HG03565 (cell line): Measurements from ENCODE around the gene DPP10.
"Not testable (repeated sequence)": the region's sequence is repeated elsewhere in the genome, so short reads cannot be mapped to it uniquely, and the experiment has no call there.

ENCODE experiments used
- ATAC-seq: cut with Tn5 transposase; IDR thresholded peaks from one replicate; pipeline ENCODE4 v1.9.1; 2021; ENCODE audit warnings: mild to moderate bottlenecking, moderate library complexity; ENCODE audit not compliant: unreplicated experiment

The DPP10 gene

DNA sequence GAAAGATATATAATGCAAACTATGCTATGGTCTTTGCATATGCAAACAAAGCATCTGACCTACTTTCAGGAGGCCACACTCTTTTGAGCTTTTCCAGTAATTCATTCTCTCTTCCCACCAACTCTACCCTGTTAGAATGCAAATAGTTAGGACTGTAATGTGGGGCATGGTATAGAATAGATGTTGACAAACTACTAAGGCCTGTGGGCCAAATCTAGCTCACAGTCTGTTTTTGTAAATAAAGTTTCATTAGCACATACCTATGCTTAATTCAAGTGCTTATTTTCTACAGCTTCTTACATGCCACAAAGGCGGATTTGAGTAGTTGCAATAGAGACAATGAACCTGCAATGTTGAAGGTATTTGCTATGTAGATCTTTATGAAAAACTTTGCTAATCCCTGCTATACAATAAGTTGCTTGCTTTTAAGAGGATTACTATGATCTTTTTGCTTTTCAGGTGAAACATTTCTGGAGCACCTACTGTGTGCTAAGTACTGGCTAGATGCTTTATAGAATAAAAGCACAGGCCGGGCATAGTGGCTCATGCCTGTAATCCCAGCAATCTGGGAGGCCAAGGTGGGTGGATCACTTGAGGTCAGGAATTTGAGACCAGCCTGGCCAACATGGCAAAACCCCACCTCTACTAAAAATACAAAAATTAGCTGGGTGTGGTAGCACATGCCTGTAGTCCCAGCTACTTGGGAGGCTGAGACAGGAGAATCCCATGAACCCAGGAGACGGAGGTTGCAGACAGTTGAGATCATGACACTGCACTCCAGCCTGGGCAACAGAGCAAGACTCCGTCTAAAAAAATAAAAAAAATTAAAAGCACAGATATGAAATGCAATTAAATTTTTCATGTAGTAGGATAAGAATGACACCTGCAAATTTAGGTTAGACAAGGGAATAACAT is 267.8 kb downstream of the DPP10 start:
- ATAC-seq = no peak

DNA sequence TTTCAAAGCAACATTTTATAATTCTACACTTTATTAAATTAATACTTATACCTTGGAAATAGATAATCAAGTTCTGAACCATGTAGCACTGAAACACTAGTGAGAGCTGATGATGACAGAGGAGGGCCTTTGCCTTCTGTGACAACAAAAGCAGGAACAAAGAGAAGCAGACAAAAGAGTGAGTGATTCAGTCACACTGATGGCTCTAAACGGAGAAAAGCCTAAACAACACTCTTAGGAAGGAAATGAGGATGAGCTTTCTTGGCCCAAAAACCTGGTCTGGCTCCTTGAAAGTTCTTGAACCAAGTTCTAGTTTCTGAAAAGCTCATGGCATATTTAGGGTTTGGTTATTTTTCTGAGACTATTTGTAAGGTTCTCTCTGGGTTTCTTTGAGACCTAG is 271.9 kb downstream of the DPP10 start:
- no peak for ATAC-seq

DNA sequence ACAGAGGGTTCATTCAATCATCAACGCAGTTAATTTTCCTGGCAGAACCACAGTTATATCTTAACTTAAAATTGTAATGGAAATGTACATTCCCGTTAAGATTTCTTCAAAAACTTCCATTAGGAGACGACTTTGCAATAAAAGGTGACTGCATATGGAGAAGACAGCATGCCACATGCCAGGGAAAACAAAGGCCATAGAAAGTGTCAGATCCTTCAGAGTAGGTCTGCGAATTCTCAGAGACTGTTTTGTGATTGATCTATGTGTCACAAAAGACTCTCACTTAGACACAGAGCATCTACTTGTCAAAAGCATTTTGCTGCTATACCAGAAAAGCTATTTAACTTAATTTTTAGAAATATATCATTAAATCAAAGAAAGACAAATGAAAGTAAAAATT is 274.6 kb downstream of the DPP10 start:
- ATAC-seq = no peak

DNA sequence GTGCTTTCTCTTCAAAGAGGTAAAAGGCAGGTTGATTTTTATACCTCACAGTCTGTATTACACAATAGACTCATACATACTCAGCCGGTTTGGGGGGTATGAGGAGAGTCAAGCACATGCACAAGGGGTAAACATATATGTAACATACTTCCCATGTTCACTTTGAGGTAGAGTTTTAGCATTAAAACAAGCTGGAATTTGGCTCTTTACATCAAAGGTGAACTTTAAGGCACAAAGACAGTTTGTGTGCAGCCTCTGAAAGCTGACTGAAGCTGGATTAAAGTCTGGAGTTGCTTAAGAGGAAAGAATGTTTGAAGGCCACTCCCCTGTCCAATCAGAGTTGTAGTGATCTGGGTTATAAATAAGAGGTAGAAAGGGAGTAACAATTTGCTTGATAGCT is 282.0 kb downstream of the DPP10 start:
- ATAC-seq = no peak

DNA sequence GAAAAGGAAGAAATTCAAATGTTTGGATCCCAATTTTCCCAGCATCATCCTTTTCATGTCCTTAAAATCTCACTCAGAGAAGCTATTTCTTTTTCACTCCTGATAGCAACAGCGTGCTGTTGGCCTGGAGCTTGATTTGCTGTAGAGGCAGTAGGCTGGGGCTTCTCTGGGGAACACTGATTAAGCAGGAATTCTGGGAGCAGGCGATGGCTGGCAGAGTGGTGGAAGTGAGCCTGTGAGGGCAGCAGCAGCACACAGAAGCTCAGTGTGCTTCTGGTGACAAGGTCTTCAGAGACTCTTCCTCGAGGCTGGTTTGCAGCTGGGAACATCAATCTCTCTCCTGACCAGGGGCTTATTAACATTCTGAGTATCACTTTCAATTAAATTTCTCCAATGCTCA is 284.6 kb downstream of the DPP10 start:
- ATAC-seq = no peak

DNA sequence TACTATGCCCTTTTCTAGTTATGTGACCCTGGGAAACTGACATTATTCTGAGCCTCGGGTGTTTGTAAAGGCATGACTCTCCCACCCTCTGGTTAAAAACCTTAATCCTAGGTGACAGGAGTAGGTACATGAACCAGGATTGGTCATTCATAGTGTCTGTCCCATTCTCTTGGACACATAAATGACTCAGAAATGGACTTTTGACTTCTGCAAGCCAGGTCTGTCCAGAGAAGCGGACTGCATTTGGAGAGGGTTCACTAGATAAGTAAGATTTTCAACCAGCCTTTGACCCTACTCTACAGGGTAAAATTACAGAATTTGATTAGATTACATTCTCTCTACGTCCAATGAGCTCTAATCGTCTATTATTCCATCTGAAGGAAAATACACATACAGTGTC is 285.9 kb downstream of the DPP10 start:
- no peak for ATAC-seq

DNA sequence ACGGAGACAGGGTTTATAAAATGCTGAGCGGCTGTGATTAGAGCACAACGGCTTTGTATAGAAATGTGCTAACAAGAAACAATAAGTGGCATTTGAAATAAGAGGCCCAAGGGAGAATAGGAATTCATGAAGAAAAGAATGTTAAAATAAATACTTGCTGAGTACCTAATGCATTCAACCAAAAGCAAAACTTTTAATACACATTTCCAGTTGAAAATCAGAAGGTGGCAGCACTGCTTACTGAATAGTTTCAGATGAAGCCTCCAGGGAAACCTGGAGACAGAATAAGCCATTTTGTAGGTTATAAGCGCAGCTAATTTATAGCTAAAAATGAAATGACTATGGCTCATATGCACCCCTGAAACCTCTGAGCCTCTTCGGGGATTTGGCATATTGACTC is 286.6 kb downstream of the DPP10 start:
- no peak for ATAC-seq

DNA sequence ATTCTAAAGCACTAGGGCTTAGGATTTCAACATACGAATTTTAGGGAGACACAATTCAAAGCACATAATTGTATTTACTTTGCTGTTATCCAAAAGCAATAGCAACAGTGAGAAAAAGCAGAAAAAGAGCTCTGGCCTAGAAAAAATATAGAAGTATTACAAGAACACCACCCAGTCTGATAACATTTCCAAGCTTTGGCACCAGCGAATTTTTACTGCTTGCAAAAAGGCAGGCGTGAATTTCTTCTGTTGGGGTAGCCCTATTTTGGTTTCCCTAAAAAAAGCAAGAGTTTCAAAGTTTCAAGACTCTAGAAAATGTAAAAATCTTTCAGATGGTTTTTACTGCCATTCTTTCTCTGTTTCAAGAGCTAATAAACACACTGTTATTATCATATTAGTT is 292.7 kb downstream of the DPP10 start:
- no peak for ATAC-seq

DNA sequence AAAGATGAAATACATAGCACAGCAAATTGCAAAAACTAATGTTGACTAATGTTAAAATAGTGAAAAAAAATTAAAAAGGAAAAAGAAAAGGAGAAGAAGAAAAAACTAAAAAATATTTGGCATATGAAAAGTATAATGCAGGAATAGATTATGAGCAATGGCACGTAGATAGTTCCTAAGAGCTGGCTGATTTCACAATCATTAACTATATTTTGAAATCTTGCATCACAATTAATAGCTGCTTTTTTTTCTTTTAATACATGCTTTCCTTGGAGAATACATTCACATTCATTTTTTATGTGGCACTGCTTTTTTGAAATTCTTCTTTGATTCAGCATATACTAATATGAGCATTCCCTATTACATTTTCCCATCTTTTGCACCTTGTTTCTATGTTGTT is 299.8 kb downstream of the DPP10 start:
- no peak for ATAC-seq

DNA sequence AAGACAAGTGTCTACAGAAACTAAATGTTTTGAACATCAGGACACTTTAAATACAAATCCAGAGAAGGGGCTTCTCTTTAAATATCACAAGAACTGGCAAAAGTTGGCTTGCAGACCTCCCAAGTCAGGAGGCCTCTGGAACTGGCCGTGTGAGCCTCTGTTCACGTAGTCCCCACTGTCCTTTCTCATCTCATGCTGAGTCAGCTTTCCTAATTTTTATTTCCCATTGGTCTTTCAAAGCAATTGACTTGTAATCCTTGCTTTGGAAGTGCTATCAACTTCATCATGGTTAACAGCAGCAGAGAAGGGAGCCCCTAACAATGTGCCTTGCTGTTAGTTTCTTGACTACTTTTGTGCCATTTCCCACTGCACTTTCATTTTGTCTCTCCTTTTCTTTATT is 303.3 kb downstream of the DPP10 start:
- no peak for ATAC-seq

DNA sequence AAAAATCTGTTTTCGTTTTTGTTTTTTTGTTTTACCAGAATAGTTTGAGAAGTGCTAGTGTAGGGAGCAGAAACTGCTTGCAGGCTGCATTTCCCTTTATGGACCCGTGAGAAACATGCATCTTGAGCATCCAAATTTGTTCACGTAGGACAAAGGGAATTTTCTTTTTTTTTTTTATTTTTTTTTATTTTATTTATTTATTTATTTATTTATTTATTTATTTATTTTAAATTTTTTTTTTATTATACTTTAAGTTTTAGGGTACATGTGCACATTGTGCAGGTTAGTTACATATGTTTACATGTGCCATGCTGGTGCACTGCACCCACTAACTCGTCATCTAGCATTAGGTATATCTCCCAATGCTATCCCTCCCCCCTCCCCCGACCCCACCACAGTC is 305.7 kb downstream of the DPP10 start:
- ATAC-seq = not testable (repeated sequence)

DNA sequence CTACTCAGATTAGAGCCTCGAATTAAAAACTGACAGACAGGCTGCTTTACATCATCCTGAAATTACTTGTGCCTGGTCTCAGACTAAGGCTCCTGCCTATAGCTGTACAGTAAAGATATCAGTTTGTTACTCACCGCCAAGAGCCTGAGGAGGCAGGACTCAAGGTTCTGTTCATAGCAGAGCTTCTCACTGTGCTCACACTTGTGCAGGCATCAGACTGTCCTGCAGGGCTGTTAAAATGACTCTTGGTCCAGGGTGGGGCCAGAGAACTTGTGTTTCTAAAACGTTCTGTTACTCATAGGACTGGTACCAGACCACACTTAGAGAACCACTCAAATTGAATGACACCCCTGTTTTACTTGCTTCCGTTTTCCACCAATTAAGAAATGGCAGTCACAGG is 310.0 kb downstream of the DPP10 start:
- no peak for ATAC-seq

DNA sequence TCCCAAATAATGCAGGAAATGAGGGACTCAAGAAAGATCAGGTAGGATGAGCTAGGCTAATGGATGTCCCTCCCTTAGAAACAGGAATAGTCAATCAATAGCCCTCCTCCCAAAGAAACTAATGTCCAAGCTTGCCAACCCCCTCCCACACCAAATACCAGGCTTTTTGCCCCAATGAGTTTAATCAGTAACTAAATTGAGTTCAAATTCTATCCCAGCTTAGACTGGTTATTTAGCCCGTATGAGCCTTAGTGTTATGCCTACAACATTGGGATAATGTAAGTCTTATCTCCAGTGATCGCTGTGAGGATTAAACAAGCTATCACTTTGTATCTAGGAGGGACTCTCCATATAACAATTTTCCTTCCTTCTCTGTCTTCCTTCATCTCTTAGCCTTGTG is 310.7 kb downstream of the DPP10 start:
- ATAC-seq = no peak

DNA sequence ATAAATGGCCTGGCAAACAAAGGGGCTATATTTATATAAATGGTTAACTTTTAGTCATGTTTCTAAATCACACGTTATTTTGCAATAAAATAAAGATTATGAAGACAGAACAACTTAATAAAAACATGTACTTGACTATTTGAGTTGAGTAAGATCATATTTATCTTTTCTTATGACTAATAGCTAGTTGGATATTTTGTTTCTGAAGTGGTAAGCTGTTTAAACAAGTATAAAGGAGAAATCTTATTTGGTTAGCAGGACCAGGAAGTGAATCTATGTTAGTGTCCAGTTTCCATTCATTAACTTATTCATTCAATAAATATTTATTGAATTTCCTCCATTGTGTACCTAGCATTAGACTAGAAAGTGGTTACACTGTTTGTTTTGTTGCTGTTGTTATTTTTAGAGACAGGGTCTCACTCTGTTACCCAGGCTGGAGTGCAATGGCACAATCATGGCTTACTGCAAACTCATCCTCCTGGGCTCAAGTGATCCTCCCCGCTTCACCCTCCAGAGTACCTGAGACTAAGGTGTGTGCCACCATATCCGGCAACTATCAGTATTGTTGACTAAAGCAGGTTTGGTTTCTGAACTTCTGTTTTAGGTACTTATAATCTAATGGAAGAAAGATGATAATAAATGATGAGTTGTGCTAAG is 312.6 kb downstream of the DPP10 start:
- no peak for ATAC-seq

DNA sequence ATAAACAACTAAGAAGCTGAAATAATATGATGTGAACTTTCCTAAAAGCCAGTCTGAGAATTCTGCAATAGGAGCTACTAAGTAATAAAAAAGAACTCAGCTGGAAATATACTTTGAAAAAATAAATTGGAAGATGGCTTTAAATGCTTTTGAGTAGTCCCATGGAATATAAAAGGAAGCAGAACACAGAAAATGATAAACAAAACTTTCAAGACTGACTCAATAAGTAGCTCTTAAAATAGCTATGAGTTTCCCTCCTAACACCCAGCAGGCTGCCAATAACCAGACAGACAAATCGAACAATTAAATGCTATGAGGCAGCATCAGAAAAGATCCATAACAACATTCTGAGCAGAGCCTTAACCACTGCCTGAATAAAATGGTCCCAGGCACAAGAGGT is 319.9 kb downstream of the DPP10 start:
- ATAC-seq = no peak

DNA sequence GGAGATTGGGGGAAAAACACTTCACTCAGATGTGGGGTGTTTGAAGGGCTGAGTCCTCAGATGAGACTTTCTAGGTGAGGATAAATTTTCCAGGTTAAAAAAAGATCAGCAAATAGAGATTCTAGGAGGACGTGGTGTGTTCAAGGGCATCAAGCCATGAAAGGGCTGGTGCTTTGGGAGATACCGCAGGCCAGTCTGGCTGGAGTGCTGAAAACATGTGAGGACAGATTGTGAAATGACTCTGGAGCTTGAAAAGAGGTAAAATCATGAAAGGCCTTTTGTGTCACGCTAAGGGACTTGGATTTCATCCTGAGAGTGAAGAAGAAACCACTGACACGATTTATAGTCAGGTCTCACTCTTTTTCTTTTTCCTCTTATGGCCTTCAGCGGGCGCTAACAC is 320.5 kb downstream of the DPP10 start:
- no peak for ATAC-seq

DNA sequence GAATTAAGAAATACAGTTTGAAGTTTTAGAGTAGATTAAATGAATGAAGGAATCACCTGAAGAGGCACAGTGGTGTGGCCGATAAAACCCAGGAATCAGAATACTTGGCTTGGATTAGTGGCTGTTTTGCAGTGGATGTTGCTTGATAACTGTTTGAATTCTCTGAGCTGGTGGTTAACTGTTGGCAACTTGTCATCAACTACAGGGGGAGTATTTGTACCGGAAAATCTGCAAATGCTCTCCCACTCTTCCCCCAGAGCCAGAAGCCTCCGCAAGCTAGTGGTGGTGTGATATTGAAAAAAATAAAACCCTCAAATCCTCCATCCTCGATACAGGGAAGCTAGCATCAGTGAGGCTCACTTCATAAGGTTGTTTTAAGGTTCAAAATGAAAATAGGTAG is 326.7 kb downstream of the DPP10 start:
- ATAC-seq = no peak

DNA sequence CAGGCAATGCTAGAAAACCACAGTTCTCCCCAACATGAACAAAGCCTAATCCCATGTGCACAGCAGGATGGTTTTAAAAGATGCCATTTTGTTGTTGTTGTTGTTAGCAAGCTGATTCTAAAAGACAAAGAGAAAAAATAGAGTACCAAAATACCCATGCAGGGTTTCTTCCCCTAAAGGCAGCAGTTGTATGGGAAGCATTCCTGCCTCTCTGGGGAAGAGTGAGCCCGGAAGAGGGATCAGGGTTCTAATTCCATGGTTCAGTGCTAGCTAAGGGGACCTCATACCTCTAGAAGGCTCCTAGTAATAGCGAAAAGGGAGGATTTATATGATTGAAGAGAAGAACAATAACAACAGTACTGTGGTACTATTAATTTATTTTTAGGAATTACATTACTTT is 327.6 kb downstream of the DPP10 start:
- no peak for ATAC-seq

DNA sequence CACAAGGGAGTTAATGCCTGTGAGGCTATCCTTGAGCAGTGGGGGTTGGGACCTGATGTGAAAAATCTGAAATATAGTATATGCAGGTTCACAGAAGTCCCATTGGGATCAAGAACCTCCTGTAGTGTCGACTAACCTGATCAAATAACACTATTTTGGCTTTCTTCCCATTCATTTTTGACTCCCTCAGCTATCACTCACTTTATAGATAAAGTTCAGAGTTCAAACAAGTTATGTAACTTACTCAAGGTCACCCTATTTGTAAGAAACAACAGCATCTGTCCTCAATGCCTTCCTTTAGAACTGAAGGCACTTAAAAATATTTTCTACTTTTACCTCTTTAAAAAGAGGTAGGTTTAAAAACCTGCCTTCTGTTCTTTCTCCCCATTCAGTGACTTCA is 341.6 kb downstream of the DPP10 start:
- ATAC-seq = no peak

DNA sequence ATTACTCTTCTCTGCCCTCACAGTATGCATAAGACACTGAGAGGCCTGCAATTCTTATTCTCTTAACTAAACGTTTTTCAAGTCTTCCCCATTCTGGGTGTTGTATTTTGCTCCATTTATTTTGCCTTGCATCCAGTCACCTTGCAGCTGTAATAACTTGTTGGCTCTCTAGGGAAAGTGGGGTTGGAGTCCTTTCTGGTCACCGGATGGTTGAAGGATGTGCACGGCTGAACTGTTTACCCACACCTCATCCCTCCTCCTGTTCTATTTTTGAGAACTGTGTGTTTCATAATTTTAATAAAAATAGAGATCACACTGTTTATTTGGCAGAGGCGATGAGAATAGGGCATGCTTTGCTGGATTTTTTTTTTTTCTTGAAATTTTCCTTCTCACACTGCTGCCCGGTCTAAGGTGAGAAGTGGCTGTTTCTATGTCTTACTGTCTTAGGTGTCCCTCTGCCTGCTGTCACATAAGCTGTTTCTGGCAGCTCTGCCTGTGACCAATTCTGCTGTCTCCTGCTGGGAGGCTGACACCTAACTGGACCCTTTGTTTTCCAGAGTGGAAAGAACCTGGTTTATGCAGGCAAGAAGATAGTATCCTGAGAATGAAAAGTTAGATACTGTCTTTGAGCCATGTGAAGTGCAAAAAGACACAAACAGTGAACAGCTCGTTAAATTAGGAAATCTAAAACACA is 342.6 kb downstream of the DPP10 start:
- no peak for ATAC-seq

DNA sequence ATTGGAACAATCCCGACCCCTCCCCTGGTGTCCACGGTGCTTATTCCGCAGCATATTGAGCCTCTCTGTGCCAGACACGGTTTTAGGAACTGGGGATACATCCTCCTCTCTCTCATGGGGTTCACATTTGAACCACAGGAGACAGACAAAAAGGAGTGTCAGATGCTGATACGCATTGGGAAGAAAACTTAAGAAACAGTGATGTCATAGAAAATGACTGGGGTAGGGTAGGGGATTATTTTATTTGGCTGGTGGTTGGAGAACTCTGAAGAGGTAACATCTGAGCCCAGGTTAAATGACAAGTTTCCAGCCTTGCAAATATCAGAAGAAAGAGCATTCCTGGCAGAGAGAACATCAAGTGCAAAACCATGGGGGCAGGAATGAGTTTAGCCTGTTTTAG is 344.5 kb downstream of the DPP10 start:
- ATAC-seq = no peak

DNA sequence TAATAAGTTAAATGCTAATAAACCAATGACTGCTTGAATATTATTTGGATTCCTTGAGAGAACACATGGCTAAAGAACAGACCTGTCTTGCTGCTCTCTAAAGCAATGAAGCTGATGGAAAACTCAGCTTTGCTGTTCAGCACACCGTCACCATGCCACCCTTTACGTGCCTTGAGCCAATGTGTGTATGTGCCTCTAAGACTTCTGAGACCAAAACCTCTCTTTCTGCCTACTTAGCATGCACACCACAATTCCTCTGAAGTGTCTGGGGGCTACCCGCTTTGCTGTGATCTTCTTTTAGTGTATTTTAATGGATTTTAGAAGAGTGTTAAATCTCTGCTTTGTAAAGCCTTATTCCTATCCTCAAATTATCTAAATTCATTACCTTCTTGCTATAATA is 345.0 kb downstream of the DPP10 start:
- no peak for ATAC-seq
